OCI-LY1 (cell line): ENCODE measurements around the gene NEGR1.

ENCODE experiments used
- H2AFZ ChIP-seq: fragments of 200-600 bp; sonication (generic), shearing (Covaris generic); 2 replicates; pipeline ENCODE4 v1.6.0; 2014; ENCODE audit warnings: antibody characterized with exemption, mild to moderate bottlenecking, low read length
- H3F3A ChIP-seq: fragments of 200-600 bp; sonication (generic), shearing (Covaris generic); 2 replicates; pipeline ENCODE4 v1.6.0; 2014; ENCODE audit warnings: mild to moderate bottlenecking, antibody characterized with exemption, low read length, moderate library complexity; ENCODE audit not compliant: insufficient read depth
- H3K27ac ChIP-seq: fragments of 200-600 bp; sonication (generic); 2 replicates; pipeline ENCODE4 v1.5.1; 2014; ENCODE audit warnings: low read length, mixed run types, mild to moderate bottlenecking, low read depth; ENCODE audit not compliant: poor library complexity, severe bottlenecking
- H3K27me3 ChIP-seq: fragments of 200-600 bp; sonication (generic); 2 replicates; pipeline ENCODE4 v1.6.0; 2014; ENCODE audit warnings: antibody characterized with exemption, mild to moderate bottlenecking, low read length, moderate library complexity; ENCODE audit not compliant: insufficient read depth
- H3K36me3 ChIP-seq: fragments of 200-600 bp; sonication (generic); 2 replicates; pipeline ENCODE4 v1.6.1; 2014; ENCODE audit warnings: mild to moderate bottlenecking, antibody characterized with exemption, low read length, moderate library complexity, mixed read lengths; ENCODE audit not compliant: insufficient read depth
- H3K4me1 ChIP-seq: fragments of 200-600 bp; sonication (generic); 2 replicates; pipeline ENCODE4 v1.5.1; 2014; ENCODE audit warnings: mild to moderate bottlenecking, low read length, moderate library complexity; ENCODE audit not compliant: insufficient read depth, severe bottlenecking
- H3K4me2 ChIP-seq: fragments of 200-600 bp; sonication (generic), shearing (Covaris generic); 2 replicates; pipeline ENCODE4 v1.6.1; 2014; ENCODE audit warnings: low read length
- H3K4me3 ChIP-seq: fragments of 200-600 bp; sonication (generic); 2 replicates; pipeline ENCODE4 v1.5.1; 2014; ENCODE audit warnings: low read length, low read depth, mild to moderate bottlenecking, mixed read lengths; ENCODE audit not compliant: poor library complexity, severe bottlenecking
- H3K79me2 ChIP-seq: fragments of 200-600 bp; shearing (Covaris generic); 2 replicates; pipeline ENCODE4 v1.6.1; 2016; ENCODE audit warnings: mixed run types, low read length, mixed read lengths; ENCODE audit not compliant: insufficient read depth
- H3K9ac ChIP-seq: fragments of 200-600 bp; sonication (generic), shearing (Covaris generic); 2 replicates; pipeline ENCODE4 v1.6.1; 2014; ENCODE audit warnings: mild to moderate bottlenecking, low read length, mixed read lengths
- H3K9me2 ChIP-seq: fragments of 200-600 bp; sonication (generic), shearing (Covaris generic); 2 replicates; pipeline ENCODE4 v1.6.1; 2014; ENCODE audit warnings: low read depth, mild to moderate bottlenecking, low read length, mixed read lengths
- H3K9me3 ChIP-seq: fragments of 200-600 bp; shearing (Covaris generic); 2 replicates; pipeline ENCODE4 v1.6.1; 2014; ENCODE audit warnings: low read length, mixed read lengths
- H4K20me1 ChIP-seq: fragments of 200-600 bp; sonication (generic), shearing (Covaris generic); 2 replicates; pipeline ENCODE4 v1.6.0; 2016; ENCODE audit warnings: mild to moderate bottlenecking, low read length; ENCODE audit not compliant: insufficient read depth
- EZH2 ChIP-seq: fragments of 200-600 bp; sonication (generic), shearing (Covaris generic); IDR thresholded peaks from 2 replicates; pipeline ENCODE4 v1.8.0; 2017; ENCODE audit warnings: borderline replicate concordance, mixed run types, mild to moderate bottlenecking, antibody characterized with exemption, low read length, moderate library complexity, mixed read lengths
- TF ChIP-seq, protein P1 (sequence below): fragments of 200-600 bp; sonication (generic), shearing (Covaris generic); IDR thresholded peaks from 2 replicates; pipeline ENCODE4 v1.5.1; 2017; ENCODE audit warnings: mild to moderate bottlenecking, antibody characterized with exemption, low read length, moderate library complexity, mixed read lengths

The NEGR1 gene

GRCh38 chr1:72177711-72178110 is 104.6 kb downstream of the NEGR1 start:
- Histone ChIP-seq H3K9me3 (no peaks in the 10 kb centered on the region), H4K20me1 (no peaks in the 10 kb centered on the region), H3K79me2 (no peaks in the 10 kb centered on the region), H3K4me1 (no peaks in the 10 kb centered on the region), H3F3A (no peaks in the 10 kb centered on the region), H2AFZ (no peak overlapping the region), H3K9me2 (no peaks in the 10 kb centered on the region), H3K36me3 (no peaks in the 10 kb centered on the region), H3K4me3 (no peak overlapping the region), H3K9ac (no peak overlapping the region), H3K27ac (no peak overlapping the region), H3K4me2 (no peak overlapping the region), H3K27me3 (no peaks in the 10 kb centered on the region)
- TF ChIP-seq EZH2: no peak
- TF ChIP-seq, protein P1, sequence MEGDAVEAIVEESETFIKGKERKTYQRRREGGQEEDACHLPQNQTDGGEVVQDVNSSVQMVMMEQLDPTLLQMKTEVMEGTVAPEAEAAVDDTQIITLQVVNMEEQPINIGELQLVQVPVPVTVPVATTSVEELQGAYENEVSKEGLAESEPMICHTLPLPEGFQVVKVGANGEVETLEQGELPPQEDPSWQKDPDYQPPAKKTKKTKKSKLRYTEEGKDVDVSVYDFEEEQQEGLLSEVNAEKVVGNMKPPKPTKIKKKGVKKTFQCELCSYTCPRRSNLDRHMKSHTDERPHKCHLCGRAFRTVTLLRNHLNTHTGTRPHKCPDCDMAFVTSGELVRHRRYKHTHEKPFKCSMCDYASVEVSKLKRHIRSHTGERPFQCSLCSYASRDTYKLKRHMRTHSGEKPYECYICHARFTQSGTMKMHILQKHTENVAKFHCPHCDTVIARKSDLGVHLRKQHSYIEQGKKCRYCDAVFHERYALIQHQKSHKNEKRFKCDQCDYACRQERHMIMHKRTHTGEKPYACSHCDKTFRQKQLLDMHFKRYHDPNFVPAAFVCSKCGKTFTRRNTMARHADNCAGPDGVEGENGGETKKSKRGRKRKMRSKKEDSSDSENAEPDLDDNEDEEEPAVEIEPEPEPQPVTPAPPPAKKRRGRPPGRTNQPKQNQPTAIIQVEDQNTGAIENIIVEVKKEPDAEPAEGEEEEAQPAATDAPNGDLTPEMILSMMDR: no peak

DNA sequence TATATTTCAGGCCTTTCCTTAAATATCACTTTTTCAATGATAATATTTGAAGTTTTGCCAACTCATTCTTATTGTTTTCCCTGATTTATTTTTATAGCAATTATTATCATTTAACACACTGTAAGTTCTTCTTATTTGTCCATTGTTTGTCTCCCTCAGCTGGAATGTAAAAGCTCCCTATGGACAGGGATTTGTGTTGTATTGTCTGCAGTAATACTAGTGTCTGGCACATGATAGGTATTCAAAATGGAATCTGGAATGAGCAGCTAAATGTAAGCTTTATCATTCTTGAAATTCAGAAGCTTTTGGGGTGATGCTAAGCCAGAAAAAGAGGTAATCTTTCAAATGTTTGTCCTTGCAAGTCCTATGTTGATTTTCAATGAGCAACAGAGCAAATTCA is 112.1 kb downstream of the NEGR1 start:
- Histone ChIP-seq H2AFZ (no peak overlapping the region), H4K20me1 (no peaks in the 10 kb centered on the region), H3K9me3 (no peaks in the 10 kb centered on the region), H3K9ac (no peak overlapping the region), H3K79me2 (no peaks in the 10 kb centered on the region), H3K27ac (no peak overlapping the region), H3F3A (no peaks in the 10 kb centered on the region), H3K9me2 (no peaks in the 10 kb centered on the region), H3K36me3 (no peaks in the 10 kb centered on the region), H3K27me3 (no peaks in the 10 kb centered on the region), H3K4me1 (no peaks in the 10 kb centered on the region), H3K4me3 (no peak overlapping the region), H3K4me2 (no peak overlapping the region)
- TF ChIP-seq EZH2: no peak
- TF ChIP-seq, protein P1: no peak

DNA sequence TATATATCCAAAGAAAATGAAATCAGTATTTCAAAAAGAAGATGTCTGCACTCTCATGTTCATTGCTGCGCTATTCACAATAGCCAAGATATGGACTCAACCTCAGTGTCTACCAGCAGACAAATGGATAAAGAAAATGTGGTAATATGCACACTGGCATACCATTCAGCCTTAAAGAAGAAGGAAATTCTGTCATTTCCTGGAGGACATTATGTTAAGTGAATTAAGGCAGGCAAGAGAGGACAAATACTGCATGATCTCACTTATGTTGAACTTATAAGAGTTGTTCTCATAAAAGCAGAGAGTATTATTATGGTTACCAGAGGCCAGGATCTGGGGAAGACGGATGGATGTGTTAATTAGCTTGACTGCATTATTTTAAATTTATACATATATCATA is 115.9 kb downstream of the NEGR1 start:
- Histone ChIP-seq H4K20me1 (no peaks in the 10 kb centered on the region), H3K4me1 (no peaks in the 10 kb centered on the region), H3K4me2 (no peak overlapping the region), H3K36me3 (no peaks in the 10 kb centered on the region), H3K4me3 (no peak overlapping the region), H2AFZ (no peak overlapping the region), H3K9me2 (no peaks in the 10 kb centered on the region), H3F3A (no peaks in the 10 kb centered on the region), H3K27ac (no peak overlapping the region), H3K27me3 (no peaks in the 10 kb centered on the region), H3K9ac (no peak overlapping the region), H3K79me2 (no peaks in the 10 kb centered on the region), H3K9me3 (no peaks in the 10 kb centered on the region)
- TF ChIP-seq, protein P1: no peak
- no peak for TF ChIP-seq EZH2
